Activated naive CD8-positive, alpha-beta T cell treated with anti-CD3 and anti-CD28 coated beads, Interleukin-2, amount 50 U/mL, for 16 hours (primary cell): ENCODE results near the gene POU2F1.

Experiments used
- DNase-seq: peaks from one replicate; pipeline ENCODE4 v3.0.0-alpha.2; 2020; ENCODE audit warnings: low read depth, low spot score

The POU2F1 gene

GRCh38 chr1:167442142-167442848, 221.6 kb downstream of the POU2F1 start:
- DNase-seq, result peak; percentile 73

- DNase-seq, result no peak
These were observed 222.3 kb downstream of the POU2F1 start for GRCh38 chr1:167442854-167443565.

- DNase-seq, result no peak
These were observed 223.1 kb downstream of the POU2F1 start for GRCh38 chr1:167443757-167444156.

DNA sequence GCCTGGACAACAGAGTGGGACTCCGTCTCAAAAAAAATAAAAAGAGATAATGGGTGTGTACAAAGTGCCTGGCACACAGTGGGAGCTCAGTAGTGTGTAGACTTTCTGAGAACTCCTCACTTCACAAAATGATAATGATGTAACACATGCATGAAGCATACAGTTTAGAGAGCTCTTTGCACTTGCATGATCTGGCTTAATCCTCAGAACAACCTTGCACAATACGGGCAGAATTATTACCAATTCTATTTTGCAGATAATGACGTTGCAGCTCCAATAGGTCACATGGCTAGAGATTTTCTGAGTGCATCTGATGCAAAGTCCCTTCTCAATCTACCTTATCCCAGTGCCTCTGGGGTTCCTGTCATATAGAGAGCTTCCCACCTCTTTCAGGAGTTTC, 226.3 kb downstream of the POU2F1 start:
- DNase-seq, result no peak

GRCh38 chr1:167447521-167448136, 226.9 kb downstream of the POU2F1 start:
- DNase-seq, result peak; percentile 37

DNA sequence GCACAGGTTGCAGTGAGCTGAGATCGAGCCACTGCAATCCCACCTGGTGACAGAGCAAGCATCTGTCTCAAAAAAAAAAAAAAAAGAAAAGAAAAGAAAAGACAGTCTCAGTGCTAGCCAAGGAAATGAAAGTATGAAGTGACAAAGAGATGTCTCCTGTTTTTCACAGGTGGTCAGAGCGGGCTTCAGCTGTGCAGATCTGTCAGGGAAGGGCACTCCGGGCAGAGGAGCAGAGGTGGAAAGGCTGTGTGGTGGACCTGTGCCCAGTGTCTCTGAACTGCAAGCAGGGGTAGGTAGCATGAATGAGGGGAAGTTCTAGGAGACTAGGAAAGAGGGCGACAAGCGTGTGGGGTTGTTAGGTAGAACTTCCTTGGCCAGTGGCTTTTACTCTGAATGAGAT, 230.2 kb downstream of the POU2F1 start:
- DNase-seq, result no peak

- DNase-seq, result no peak
These were observed 231.8 kb downstream of the POU2F1 start for GRCh38 chr1:167452483-167452882.

- no peak for DNase-seq
These were observed 232.4 kb downstream of the POU2F1 start for GRCh38 chr1:167453123-167453522.

DNA sequence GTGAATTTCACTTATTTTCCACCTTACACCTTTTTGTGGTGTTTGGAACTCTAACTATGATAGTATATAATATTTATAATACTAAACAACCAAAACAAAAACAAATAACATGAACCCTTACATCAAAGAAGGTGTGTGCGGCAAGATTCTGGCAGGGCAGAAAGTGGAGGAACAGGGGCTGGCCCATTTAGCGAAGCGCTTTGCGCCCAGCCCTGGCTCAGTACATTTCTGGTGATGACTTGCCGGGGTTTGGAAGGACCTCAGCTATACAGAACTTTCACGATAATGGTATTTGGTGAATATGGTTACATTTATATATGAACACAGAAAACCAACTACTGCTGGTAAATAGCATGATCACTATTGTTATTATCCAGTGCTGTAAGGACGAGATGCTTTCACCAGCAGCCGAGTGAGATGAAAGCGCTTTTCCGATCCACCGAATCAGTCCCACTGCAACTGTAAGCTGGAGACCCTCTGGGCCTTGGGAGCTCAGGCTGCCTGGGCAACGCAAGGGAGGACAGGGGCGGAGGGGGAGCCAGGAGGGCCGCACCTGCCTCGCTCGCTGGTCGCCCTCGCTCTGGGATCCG, 233.7 kb downstream of the POU2F1 start:
- no peak for DNase-seq

- DNase-seq, result peak; percentile 43
These were observed 234.5 kb downstream of the POU2F1 start for GRCh38 chr1:167454894-167455785.

DNA sequence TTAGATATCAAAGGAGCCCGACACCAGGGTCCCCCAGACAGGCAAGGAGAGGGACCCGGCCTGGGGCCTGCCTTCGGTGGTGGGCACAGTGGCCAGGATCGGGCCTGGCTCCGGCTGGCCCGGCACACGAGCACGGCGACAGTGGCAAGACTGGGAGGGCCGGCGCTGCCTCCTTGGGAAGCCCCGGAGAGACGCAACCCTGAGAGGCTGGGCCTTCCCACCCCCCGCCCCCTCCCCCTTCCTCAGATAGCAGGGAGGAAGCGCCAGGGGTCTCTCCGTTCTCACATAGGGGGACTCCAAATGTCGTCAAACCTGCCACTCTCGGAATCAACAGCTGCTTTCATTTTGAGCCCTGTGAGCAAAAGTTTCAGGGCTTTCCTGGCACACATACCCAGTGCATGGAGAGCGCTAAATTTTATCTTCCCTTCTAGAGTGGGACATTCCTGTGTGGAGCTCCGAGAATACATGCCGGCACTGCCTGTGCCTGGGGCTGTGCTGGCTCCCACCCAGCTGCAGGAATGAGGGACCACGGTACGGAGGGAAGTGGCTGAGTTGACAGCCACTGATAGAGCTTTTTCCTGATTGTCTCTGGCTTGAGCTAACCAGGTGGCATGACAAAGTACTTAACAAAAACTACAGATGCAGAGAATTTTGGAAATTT, 235.2 kb downstream of the POU2F1 start:
- DNase-seq, result no peak

DNA sequence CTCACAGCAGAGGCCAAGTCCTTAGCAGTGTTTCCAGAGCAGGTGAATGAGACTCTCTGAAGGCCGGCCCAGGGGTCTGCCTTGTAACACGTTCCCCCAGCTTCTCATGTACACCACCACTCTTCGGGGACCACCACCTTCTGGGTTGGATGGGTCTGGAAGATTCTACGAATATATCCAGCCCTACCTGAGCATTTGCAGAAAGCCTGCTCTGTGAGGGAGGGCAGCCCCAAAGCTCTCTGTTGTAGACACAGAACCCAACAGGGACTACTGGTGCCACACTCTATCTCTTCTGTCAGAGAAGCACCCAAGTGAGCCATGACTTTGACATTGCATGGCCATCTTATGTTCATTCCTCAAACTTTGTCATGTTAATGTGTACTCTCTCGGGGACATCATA, 235.8 kb downstream of the POU2F1 start:
- DNase-seq, result no peak

GRCh38 chr1:167456926-167457325, 236.2 kb downstream of the POU2F1 start:
- DNase-seq, result no peak

DNA sequence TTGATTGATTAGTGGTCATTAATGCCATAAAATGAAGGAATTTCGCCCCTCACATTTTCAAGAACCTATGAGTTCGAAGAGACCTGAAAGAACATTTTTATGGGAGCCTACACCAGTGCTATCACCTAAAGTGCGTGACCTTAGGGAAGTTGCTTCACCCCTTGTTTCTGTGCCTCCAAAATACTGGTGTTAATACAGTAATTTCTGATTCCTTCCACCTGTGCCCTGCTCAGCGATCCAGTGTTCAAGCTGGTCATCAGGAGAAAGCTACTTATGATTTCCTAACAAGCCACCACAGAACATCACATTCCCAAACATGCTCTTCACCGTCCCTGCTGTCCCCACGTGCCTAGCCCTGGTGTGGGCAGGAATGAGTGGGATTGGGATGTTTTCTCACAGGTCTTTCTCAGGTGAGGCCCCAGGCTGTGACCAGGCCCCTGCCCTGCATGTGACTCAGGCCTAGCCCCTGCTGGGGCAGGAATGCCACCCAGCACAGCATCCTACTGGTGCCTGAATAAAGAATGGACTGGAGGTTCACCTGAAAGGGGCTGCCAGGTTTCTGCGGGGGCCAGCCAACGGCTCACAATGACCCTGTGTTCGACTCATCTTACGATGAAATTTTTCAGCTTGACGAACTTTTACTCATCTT, 237.4 kb downstream of the POU2F1 start:
- DNase-seq, result no peak

DNA sequence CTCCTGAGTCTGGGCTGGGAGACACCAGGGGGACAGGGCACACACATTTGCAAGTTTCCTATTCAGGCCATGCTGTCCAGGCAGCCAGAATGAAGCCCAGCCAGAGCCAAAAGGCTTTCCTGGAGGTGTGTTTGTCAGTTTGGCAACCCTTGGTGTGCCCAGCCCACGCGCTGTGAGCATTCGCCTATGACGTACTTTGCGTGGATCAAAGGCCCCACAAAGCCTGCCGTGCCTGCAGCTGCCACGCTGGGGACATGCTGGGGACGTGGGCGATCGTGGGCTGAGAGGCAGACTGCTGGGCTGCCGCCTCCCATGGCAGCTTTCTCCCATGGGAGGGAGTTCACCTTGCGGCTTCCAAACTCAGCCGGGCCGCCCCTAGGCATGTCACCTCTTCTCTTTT, 240.2 kb downstream of the POU2F1 start:
- DNase-seq, result no peak

- DNase-seq, result no peak
These were observed 241.7 kb downstream of the POU2F1 start for GRCh38 chr1:167462341-167462740.

GRCh38 chr1:167463080-167463479, 242.4 kb downstream of the POU2F1 start:
- no peak for DNase-seq

GRCh38 chr1:167463875-167464575, 243.3 kb downstream of the POU2F1 start:
- DNase-seq, result no peak

GRCh38 chr1:167465018-167465417, 244.3 kb downstream of the POU2F1 start:
- DNase-seq, result no peak

DNA sequence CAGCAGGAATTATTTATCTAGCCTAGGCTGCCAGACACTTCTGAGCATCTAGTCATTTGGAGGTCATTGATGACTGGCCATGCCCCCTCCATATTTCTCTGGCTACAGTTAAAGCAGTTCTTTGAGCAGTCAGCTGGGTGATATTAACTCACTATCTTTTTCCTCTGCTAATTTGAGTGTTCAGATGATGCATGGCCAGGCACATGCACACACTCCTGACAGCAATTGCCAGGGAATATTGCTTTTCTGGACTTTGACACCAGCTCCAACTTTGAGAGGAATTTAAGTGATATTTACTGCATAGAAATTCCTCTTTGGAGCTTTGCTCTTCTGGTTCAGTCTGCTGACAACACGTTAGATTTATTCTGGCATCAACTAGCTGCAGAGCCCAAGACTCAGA, 245.1 kb downstream of the POU2F1 start:
- DNase-seq, result no peak
